GM18861 (cell line): ENCODE data around the gene TMEM59L.

Source experiments
- ATAC-seq: cut with Tn5 transposase; IDR thresholded peaks from one replicate; pipeline ENCODE4 v1.9.1; 2021; ENCODE audit not compliant: unreplicated experiment

TMEM59L gene

GRCh38 chr19:18657590-18658365 is 45.1 kb downstream of the TMEM59L start:
- ATAC-seq, result no peak

- no peak for ATAC-seq
These were observed 45.7 kb downstream of the TMEM59L start for GRCh38 chr19:18658366-18658855.

- no peak for ATAC-seq
These were observed 46.8 kb downstream of the TMEM59L start for GRCh38 chr19:18659281-18660050.

- no peak for ATAC-seq
These were observed 47.6 kb downstream of the TMEM59L start for GRCh38 chr19:18660051-18660910.

- ATAC-seq, result no peak
These were observed 48.4 kb downstream of the TMEM59L start for GRCh38 chr19:18660939-18661670.

GRCh38 chr19:18662972-18663732 is 50.5 kb downstream of the TMEM59L start:
- no peak for ATAC-seq

GRCh38 chr19:18663940-18664530 is 51.4 kb downstream of the TMEM59L start:
- no peak for ATAC-seq

GRCh38 chr19:18665771-18666202 is 53.1 kb downstream of the TMEM59L start:
- no peak for ATAC-seq

- no peak for ATAC-seq
These were observed 53.6 kb downstream of the TMEM59L start for GRCh38 chr19:18666317-18666716.

- no peak for ATAC-seq
These were observed 54.1 kb downstream of the TMEM59L start for GRCh38 chr19:18666784-18667183.

GRCh38 chr19:18667531-18668251 is 55.0 kb downstream of the TMEM59L start:
- no peak for ATAC-seq

- no peak for ATAC-seq
These were observed 55.6 kb downstream of the TMEM59L start for GRCh38 chr19:18668252-18668631.

- ATAC-seq, result no peak
These were observed 56.3 kb downstream of the TMEM59L start for GRCh38 chr19:18668744-18669523.

- no peak for ATAC-seq
These were observed 56.8 kb downstream of the TMEM59L start for GRCh38 chr19:18669524-18669817.

- no peak for ATAC-seq
These were observed 57.2 kb downstream of the TMEM59L start for GRCh38 chr19:18669883-18670282.

GRCh38 chr19:18670312-18670711 is 57.6 kb downstream of the TMEM59L start:
- ATAC-seq, result no peak
